Eye (tissue), 1 donor: ENCODE measurements around the gene KLHL25.

Experiments used
- DNase-seq: peaks from one replicate; pipeline ENCODE4 v3.0.0-alpha.2; 2015

Gene KLHL25

DNA sequence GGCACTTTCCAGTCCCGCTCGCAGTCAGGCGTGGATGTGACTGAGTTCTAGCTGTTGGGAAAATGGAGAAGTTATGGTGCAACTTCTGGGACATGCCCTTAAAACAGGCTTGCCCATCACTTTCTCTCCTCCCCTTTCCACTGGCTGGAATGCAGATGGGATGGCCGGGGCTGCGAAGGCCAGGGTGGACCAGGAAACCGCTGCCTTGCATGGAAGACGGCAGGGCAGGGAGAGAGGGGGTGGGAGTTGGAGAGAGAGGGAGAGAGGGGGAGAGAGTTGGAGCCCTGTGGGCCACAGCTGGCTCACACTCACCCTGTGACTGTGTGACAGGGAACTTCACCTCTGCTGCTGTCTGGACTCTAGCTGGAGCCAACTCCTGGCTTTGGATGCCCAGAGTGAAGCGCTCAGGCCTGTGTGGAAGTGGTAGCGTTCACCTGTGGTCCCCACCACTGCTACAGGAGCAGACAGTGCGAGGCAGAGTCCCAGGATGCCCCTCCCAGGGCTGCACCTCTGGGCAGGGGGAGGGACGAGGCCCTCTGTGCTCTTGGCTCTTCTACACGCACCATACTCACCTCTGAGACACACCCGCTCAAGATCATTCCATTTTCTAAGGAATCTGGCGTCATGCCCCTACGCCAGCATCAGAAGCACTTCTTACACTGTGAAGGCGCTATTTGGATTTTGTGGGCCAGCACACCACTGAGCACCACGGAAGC, 36.6 kb downstream of the KLHL25 start:
- DNase-seq = no peak

DNA sequence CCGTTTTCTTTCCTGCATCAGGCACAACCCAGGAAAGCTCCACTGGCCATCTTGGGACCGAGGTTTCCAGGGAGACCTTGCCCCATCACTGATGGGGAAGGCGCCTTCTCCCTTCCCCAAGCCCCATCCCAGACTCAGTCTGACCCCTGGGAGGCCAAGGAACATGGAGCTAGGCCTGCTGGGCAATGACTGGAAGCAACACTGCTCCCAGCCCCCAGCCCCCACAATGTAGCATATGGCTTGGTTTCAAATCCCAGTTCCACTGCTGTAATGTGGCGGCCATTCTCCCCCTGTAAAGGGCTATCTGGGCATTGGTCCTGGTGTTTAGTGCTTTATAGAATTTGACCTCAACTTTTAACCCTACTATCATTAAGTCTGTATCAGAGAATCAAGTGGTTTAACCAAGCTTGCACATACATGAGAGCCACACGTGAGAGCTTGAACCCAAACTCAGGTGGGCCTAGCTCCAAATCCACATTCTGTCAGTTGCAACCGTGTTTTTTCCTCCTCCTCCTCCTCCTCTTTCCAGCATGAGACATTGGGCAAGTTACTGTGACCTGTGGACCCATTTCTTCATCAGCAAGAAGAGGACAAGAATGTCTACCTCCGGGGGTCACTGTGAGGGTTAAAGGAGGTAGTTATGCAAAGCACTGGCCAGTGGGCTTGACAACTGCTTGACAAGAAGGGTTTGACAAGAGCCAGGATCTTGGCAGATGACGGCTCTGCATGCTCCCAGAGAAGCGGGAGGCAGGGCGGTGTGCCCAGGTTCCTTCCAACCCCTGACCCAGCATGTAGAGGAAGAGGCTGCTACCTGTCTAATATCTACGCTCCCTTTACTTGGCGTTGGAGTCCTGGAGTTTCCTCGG, 37.4 kb downstream of the KLHL25 start:
- DNase-seq = no peak

DNA sequence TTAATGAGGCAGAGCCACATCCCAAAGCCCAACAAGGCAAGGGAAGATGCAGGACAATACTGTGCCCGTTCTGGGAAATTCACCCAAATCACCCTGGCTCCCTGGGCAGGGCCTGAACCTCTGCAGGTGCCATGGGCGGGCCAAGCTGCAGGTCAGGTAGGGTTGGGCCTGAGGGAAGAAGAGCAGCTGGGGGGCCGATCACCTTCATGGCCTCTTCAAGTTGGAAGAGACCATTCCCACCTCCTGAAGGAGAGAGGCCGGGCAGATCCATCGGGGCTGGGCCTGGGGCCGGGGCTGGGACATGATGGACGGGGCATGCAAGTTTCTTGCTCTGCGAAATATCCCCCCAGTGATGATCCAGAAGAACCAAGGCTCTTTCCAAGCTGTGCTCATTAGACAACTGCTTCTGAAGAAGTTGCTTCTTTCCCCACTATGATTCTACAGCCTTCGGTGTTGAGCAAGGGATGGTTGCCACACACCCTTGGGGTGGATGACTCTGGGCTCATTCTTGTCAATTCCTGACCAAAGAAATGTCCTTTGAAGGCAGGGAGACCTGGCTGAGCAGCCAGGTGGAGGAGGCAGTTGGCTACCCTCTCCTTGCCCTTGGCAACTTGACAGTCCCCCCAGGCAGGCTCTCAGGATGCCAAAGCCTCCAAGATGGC, 38.2 kb downstream of the KLHL25 start:
- no peak for DNase-seq

DNA sequence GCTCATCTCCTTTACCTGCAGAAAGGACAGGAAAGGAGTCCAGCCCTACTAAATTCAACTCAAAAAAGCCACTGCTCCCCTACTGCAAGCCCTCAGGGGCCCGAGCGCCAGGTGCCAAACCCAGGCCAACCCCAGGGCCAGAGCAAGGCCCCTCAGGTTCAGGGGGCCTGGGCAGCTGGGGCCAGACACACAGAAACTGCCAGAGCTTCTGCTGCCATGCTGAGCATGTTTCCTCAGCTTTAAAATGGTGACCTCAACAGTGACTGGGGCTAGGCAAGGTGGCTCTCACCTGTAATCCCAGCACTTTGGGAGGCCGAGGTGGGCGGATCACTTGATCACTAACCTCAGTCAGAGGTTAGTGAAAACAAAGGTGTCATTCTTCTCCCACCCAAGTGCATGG, 38.8 kb downstream of the KLHL25 start:
- DNase-seq = no peak

DNA sequence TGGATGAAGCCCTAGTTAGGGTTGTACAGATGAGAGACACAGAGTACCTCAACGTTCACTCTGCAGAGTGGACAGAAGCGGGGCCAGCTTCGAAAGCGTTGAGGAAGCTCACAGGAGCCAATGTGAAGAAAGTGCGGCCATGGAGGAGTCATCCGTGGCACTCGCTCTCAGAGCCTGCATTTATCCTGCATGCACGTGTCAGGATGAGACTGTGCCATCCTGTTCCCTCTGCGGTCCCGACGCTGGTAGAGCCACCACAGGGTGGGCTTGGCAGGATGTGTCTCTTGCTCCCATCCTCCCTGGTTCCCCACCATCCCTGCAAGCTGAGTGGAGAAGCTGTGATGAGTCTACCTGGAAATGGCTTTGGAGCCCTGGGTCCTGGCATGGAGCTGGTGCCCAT, 39.3 kb downstream of the KLHL25 start:
- DNase-seq = no peak

DNA sequence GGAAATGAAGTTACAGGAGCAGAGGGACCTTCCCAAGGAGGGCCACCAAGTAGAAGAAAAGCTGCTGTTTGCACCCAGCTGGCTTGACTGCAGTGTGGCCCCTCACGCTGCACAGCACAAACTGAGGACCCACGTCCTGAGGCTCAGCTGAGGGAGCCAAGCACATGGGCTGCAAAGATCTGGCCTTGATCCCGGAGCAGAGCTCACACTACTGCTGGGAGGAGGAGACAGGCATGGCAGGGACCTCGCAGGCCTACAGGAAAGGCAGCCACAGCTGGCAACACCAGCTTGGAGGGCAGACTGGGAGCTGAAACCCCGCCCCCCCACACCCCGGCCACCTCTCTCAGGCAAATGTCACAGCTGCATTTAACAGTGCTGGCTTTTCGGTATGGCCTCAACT, 39.7 kb downstream of the KLHL25 start:
- no peak for DNase-seq

DNA sequence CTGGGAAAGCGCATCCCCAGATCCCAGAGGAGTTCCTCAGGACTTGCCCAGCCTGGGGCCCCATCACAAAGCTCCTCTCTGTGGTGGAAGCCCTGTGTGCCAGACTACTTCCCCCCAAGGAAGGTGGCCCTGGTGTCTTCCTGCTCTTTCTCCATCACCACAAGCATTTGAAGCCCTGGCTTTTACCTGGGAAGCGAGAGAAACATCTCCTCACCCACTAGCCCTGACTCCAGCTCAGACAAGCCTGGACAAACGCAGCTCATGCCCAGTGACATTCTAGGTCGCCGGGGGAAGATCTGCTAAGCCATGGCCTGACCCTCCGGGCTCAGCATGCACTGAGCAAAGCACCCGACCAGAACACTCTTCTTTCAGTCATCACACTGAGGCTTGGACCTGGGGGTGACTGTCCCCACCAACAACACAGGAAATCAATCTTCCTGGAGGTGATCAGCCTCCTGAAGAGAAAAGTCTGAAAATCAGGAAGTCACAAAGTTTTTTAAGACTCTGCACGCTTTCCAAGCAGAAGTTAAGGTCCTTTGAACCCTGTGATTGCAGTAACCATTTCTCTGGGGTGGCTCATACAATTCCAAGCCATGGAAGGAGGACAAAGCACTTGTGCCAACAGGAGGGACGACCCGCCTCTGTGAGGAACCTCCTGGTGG, 40.8 kb downstream of the KLHL25 start:
- DNase-seq = no peak

DNA sequence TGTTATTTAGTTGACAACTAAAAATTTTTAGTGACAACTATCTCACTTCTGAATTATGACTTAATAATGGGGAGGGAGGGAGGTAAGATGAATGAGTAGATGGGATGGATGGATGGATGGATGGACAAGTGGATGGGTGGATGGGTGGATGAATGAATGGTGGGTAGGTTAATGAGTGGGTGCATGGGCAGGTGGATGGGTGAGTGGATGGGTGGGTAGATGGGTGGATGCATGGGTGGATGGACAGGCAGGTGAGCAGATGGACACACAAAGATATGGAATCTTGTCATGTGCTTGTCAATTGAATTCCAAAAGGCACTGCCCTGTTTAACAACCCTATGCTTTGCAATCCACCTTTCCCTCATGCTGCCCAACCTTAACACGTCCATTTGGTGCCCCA, 41.5 kb downstream of the KLHL25 start:
- no peak for DNase-seq

DNA sequence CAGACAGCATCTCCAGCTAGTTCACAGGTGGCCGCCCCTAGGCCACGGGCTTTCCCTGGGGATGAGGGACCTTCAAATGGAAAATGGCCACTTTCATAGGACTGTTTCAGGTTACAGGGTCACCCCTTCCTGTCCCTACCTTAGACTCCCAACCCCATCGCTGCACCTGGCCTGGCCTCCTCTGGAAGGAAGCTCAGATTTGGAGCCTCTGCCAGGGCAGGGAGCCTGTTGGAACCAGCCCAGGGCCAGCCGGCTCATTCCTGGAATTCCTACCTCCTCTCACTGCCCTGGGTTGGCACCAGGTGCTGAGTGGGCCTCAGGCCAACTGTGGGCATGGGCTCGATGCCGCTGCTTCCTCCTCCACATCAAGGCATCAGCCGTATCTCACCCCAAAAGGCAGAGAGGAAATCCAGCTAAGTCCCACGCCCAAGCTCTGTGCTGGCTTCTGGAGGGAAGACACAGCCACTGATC, 42.2 kb downstream of the KLHL25 start:
- no peak for DNase-seq

DNA sequence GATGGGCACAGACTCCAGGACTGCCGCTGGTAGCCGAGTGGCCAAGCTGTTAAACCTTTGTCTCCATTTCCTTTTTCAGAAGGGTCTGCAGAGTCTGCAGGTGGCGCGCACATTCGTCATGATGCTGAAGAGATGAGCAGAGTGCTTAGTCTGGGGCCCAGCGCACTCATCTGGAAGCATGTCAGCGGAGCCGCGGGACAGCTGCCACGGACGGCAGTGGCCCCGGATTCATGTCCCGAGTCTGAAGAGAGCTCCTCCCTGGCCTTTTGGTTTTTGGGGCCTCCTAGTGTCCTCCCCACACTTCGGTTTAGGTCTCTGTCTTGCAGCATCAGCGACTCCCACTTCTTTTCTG, 42.6 kb downstream of the KLHL25 start:
- peak; percentile 54 for DNase-seq

DNA sequence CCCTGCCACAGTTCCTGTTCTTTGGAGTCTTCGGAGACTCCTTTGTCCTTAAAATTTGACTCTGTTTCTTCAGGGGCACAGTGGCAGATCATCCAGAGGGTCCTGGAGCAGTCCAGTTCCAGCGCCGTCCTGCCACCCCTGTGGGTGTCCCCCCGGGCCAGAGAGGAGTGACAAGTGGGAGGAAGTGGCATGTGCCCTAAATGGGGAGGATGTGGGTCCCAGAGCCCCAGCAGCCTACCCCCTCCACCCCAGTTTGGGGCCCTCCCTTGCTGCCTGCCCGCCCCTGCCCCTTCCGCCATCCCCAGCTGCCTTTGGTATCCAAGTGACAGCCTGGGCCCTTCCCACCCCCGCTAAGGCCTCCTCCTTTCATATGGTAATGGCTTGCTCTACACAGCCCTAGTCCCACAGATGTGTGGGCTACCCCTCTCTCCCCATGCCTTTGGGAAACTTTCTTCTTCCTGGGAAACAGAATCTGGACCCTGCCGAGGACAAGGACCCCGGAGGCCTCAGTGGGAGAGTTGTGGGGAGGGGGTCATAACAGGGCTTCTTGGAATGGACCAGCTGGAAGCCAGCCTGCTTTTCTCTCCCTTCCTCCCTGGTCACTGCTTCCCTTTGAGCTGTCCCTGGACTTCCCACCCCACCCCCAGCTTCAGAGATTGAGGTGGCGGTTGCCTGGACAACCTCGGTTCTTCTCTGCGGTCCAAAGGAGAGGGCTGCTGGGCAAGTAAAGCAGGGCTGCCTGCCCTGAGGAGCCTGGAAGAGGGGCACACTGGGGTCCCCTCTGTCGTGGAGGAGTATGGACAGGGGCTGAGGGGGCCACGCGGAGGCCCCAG, 43.2 kb downstream of the KLHL25 start:
- peak; percentile 83 for DNase-seq

DNA sequence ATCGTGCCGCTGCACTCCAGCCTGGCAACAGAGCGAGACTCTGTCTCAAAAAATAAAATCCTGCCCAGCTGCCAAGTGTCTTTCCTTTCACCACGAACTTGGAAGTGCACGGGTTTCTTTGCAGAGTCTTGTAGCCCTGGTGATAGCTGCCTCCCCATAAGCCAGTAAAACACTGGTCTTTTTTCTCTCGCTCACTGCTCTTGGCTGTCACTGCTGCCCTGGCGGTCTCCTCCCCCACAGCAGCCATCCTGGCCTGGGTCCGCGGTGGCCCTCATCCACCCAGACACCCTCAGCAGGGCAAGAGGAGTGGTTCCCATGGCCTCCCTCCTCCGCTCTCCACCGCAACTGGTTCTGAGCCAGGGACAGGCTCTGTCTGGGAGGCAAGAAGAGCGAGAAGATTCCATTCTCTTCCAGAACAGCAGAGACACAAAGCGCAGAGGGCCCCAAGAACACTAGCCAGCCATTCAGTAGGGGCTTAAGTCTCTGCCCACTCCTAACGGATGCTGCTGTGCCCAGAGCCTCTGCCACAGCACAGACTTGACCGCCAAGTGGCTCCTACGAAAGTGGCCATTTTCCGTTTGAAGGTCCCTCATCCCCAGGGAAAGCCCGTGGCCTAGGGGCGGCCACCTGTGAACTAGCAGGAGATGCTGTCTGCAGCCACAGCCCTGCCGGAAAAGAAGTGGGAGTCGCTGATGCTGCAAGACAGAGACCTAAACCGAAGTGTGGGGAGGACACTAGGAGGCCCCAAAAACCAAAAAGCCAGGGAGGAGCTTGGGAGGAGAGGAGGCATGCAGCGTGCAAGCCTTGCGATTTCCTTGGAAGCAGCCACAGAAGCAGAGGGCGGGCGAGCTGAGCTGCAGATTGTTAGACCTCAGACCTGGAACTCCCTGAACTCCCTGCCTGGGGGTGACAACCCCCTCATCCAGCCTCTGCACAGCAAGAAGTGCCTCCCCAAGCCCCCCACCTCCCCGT, 44.1 kb downstream of the KLHL25 start:
- DNase-seq = peak; percentile 58

DNA sequence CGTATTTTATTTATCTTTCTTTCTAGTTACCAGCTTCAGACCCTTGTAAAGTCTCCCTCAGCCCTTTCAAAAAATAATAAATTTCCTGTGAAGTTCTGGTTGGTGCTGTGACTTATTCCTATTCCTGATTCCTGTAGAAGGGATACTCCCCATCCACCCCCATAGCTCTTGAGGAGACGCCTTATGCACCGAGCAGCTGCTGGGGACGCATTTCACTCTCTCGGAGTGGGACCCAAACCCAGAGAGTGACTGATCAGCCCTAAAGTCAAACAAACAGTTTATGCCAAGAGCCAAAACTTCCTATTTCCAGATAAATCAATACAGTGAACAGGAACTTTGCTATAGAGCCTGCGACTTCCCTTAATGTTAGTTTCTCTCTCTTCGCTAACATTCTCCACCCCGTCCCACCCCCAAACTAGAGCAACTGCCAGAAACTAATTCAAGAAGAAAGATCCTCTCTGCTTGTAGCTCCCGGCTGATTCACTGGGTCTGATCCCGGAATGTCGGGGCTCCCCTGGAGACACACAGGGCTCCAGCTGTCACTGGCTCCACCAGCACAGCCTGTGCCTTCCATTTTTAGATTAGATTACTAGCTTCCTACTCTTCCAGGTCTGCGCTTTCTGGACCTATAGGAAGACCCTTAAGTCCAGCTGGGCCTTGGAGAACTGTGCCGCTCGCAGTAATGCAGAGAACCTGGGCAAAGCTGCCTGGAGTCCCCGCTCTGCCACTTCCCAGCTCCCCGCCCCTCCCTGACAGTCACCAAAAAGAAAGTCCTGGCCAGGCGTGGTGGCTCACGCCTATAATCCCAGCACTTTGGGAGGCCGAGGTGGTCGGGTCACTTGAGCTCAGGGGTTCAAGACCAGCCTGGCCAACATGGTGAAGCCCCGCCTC, 45.2 kb downstream of the KLHL25 start:
- DNase-seq = peak; percentile 61

DNA sequence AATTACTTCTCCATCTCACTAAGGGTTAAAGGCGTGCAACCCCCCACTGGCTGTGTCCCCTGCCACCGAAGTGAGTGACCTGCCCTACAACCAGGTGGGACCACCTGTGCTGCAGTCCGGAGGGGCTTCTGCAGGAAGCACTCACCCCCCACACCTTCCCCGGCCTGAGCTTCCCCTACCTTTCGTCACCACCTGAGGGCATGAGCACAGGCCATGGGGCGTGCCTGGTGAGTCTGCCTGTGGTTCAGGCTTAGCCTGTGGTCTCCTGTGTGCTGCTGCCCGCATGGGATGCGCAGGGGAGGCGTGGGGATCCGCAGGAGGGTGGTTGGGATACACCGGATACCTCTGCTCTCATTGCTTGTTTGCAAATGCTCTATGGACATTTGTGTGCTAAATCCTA, 46.0 kb downstream of the KLHL25 start:
- no peak for DNase-seq

DNA sequence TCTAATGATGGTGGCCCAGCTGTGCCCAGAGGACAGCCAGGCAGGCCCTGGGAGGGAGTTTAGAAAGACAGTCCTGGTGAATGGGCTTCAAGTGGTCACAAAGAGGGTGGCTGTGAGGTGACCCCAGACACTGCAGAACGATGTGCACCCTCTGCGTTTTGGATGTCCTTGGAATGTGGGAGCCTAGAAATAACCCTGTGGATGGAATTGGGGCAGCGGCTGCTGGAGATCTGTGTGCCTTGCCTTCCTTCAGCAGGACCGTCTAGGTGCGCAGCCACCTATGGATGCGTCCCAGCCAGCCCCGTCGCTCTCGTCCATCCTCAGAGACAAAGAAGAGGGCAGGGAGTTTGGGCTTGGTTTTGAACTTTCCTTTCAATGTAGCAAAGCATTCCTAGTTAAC, 46.5 kb downstream of the KLHL25 start:
- no peak for DNase-seq

DNA sequence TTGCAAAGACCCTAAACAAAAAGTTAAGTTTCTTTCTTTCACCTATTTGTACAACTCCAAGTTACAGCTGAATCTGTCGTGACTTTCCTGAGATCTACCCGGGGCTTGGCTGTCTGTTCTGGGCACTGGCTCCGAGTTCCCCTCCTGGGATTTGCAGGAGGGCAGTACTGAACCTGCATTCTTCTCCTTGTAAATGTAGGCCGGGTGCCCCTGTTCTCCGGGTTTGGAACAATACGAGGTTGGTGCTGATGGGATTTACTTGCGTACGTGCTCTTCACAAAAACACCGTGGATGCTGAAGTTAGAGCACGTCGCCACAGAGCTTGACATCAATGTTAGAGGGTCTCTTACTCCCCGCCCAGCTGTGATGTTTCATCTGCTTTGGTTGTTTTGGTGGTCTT, 48.1 kb downstream of the KLHL25 start:
- no peak for DNase-seq

DNA sequence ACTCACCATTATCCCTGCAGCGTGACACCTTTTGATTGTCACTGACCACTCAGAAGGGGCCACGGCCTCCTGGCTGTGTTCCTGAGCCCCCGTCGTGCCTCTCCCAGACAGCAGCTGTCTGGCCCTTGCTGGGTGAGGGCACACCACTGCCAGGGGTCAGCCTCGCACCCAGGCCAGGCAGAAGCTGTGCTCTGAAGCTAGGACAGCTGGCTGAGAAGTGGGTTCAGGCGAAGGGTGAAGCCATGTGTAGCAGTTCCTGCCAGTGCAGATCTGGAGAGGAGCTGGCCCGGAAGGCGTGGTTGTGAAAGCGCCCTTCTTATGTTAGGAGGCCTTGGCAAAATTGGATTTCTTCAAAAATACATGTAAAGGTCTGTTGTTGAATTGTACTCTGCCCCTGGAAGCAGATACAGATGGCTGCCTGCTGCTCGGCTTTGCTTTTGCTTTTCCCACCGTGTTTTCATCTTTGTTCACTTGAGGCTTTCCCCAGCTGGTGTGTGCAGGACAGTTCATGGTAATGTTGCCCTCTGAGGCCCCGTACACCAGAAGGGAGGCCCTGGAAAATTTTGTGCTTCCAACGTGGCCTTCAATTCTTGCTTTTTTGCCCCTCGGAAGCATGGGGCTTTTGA, 49.1 kb downstream of the KLHL25 start:
- DNase-seq = peak; percentile 25

DNA sequence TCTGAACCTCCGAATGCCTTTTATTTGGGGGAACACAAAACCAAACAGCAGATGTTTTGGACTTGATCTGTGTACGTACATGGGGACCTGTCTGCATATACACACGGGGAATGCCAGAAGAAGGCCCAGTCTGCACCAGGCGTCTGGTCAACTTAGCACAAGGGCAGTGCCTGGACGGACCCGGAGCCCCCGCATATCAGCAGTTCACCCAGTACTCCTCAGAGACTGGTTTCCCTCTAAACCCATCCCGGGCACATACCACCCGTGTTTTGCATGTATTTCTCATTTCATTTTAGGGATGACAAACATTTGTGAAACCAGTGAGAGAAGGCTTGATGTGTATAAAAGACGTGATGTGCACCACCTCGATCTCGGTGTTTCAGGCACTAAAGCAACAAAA, 49.7 kb downstream of the KLHL25 start:
- DNase-seq = no peak

DNA sequence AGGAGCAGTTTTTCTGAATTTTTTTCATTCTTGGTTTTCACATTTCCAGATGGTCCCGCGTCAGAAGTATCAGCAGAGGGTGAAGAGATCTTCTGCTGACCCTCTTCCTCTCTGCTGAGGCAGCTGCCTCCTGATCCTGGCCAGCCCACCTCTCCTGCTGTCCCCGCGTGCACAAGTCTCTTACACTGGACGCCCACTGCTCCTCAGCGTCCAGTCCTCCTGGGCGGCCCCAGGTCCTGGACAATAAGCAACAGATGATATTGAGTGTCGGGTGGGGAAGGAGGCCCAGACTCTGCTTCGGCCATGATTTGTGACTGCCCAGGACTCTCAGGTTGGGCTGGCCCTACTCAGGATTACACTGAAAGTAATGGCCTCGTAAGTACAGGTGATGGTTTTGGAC, 50.1 kb downstream of the KLHL25 start:
- DNase-seq = no peak
